SK-N-MC (cell line): ENCODE data around the gene HTR4.

Source experiments
- EZH2 ChIP-seq: fragments of 200-600 bp; sonication (generic); IDR thresholded peaks from one replicate; pipeline ENCODE4 v1.6.1; 2017; ENCODE audit warnings: antibody characterized with exemption
- POLR2AphosphoS5 ChIP-seq: IDR thresholded peaks from 2 replicates; pipeline ENCODE4 v1.6.1; 2012; ENCODE audit warnings: mild to moderate bottlenecking, low read depth, low read length, borderline replicate concordance

DNA sequence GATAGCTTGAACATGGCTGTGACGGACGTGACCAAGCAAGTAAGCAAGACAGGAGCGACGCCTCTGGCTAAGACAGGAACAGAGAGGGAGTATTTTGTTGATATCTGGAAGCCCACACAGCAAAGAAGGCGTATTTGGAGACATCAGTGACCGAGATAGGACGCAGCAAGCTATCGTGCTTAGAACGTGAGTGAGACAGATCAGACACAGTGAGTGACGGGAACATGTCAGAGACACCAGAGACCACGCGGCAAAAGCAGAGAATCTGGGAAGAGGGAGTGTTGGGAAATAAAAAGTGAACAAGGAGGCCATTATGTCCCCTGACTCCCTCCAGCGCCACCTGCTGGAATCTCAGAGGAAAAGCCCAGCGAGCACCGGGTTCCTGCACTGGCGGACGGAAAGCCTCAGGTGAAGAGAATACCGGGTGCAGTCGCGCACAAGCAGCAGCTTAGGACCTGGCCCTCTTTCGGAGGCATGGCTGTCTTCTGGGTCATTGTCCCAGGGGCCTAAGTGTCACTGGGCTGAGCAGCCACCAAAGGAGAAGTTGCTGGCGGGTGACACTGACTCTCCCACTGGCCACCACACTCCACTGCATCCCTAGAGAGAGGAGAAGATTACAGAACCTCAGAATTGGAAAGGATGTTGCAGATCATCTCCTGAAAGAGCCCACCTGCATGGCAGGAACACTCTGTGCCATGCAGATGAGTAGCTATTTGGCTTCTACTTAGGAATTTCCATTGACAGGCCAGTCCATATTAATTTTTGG, 171.4 kb downstream of the HTR4 start:
- TF ChIP-seq EZH2 (no peak), POLR2AphosphoS5 (no peak)
